SK-N-SH treated with all-trans-retinoic acid at 6 μM for 48 hours (cell line): ENCODE results near the gene LGI2.

Experiments used
- ATAC-seq: fragments of 200-7000 bp; cut with Tn5 transposase; 3 replicates; pipeline ENCODE4 v1.9.1; 2020; ENCODE audit warnings: mild to moderate bottlenecking, moderate library complexity
- ARNTL ChIP-seq: fragments of 450-650 bp; formaldehyde crosslinking; IDR thresholded peaks from 2 replicates; pipeline ENCODE4 v1.5.0; 2020; ENCODE audit warnings: low read depth, mild to moderate bottlenecking, moderate library complexity, borderline replicate concordance
- BACH2 ChIP-seq: fragments of 250-450 bp; sonication (Bioruptor Pico); IDR thresholded peaks from 2 replicates; pipeline ENCODE4 v1.9.0; 2021; ENCODE audit warnings: mild to moderate bottlenecking, borderline replicate concordance
- CREB5 ChIP-seq: fragments of 250-450 bp; sonication (Bioruptor Pico); IDR thresholded peaks from 2 replicates; pipeline ENCODE4 v1.5.1; 2020; ENCODE audit warnings: low read depth, mild to moderate bottlenecking, moderate library complexity
- CSDC2 ChIP-seq: fragments of 250-450 bp; sonication (Bioruptor Pico); IDR thresholded peaks from 2 replicates; pipeline ENCODE4 v1.5.0; 2020; ENCODE audit warnings: mild to moderate bottlenecking, moderate library complexity
- CSRNP3 ChIP-seq: fragments of 250-450 bp; sonication (Bioruptor Pico); IDR thresholded peaks from 2 replicates; pipeline ENCODE4 v1.5.1; 2021; ENCODE audit warnings: mild to moderate bottlenecking, moderate library complexity
- ESRRG ChIP-seq: fragments of 250-450 bp; sonication (Bioruptor Pico); IDR thresholded peaks from 2 replicates; pipeline ENCODE4 v1.6.1; 2021; ENCODE audit warnings: mild to moderate bottlenecking
- GLIS3 ChIP-seq: fragments of 250-450 bp; sonication (Bioruptor Pico); IDR thresholded peaks from 2 replicates; pipeline ENCODE4 v1.5.0; 2020; ENCODE audit warnings: mild to moderate bottlenecking, moderate library complexity
- ISL1 ChIP-seq: fragments of 250-450 bp; sonication (Bioruptor Pico); IDR thresholded peaks from 2 replicates; pipeline ENCODE4 v2.1.2; 2022; ENCODE audit warnings: mild to moderate bottlenecking, moderate library complexity
- OSR1 ChIP-seq: fragments of 250-450 bp; sonication (Bioruptor Pico); IDR thresholded peaks from 2 replicates; pipeline ENCODE4 v1.8.0; 2022; ENCODE audit warnings: moderate library complexity, mild to moderate bottlenecking, inconsistent platforms
- POU6F1 ChIP-seq: fragments of 250-450 bp; sonication (Bioruptor Pico); IDR thresholded peaks from 2 replicates; pipeline ENCODE4 v1.8.0; 2021; ENCODE audit warnings: low read depth, mild to moderate bottlenecking, moderate library complexity, borderline replicate concordance
- PPARA ChIP-seq: fragments of 250-450 bp; sonication (Bioruptor Pico); IDR thresholded peaks from 2 replicates; pipeline ENCODE4 v1.5.0; 2020; ENCODE audit warnings: mild to moderate bottlenecking, borderline replicate concordance
- RARB ChIP-seq: fragments of 250-450 bp; sonication (Bioruptor Pico); IDR thresholded peaks from 2 replicates; pipeline ENCODE4 v1.8.0; 2021; ENCODE audit warnings: mild to moderate bottlenecking, moderate library complexity
- SNAI2 ChIP-seq: fragments of 250-450 bp; sonication (Bioruptor Pico); IDR thresholded peaks from 2 replicates; pipeline ENCODE4 v1.5.0; 2020; ENCODE audit warnings: mild to moderate bottlenecking, moderate library complexity
- TOX ChIP-seq: fragments of 250-450 bp; sonication (Bioruptor Pico); IDR thresholded peaks from 2 replicates; pipeline ENCODE4 v1.8.0; 2021; ENCODE audit warnings: mild to moderate bottlenecking, moderate library complexity, borderline replicate concordance
- TSHZ2 ChIP-seq: fragments of 250-450 bp; sonication (Bioruptor Pico); IDR thresholded peaks from 2 replicates; pipeline ENCODE4 v1.5.0; 2020; ENCODE audit warnings: mild to moderate bottlenecking, moderate library complexity
- ZC3H10 ChIP-seq: fragments of 250-450 bp; sonication (Bioruptor Pico); IDR thresholded peaks from 2 replicates; pipeline ENCODE4 v1.5.1; 2021; ENCODE audit warnings: mild to moderate bottlenecking, moderate library complexity
- ZFP3 ChIP-seq: fragments of 250-450 bp; sonication (Bioruptor Pico); IDR thresholded peaks from 2 replicates; pipeline ENCODE4 v1.5.0; 2020; ENCODE audit warnings: mild to moderate bottlenecking, moderate library complexity
- ZFP30 ChIP-seq: fragments of 450-650 bp; formaldehyde crosslinking; IDR thresholded peaks from 2 replicates; pipeline ENCODE4 v1.5.0; 2022; ENCODE audit warnings: mild to moderate bottlenecking, moderate library complexity
- ZNF565 ChIP-seq: fragments of 450-650 bp; formaldehyde crosslinking; conservative IDR thresholded peaks from 2 replicates; pipeline ENCODE4 v1.5.0; 2020; ENCODE audit warnings: low read depth, mild to moderate bottlenecking, moderate library complexity
- ZNF70 ChIP-seq: fragments of 450-650 bp; formaldehyde crosslinking; IDR thresholded peaks from 2 replicates; pipeline ENCODE4 v1.5.0; 2020; ENCODE audit warnings: mild to moderate bottlenecking, moderate library complexity
- ZNF8 ChIP-seq: fragments of 450-650 bp; formaldehyde crosslinking; IDR thresholded peaks from 2 replicates; pipeline ENCODE4 v1.5.0; 2020; ENCODE audit warnings: mild to moderate bottlenecking, moderate library complexity

Gene LGI2

GRCh38 chr4:25029479-25030276, 1.1 kb downstream of the LGI2 start:
- ATAC-seq = no peak
- TF ChIP-seq SNAI2 (CRISPR knock-in tag) = no peak
- no peak for TF ChIP-seq BACH2 (CRISPR knock-in tag)
- no peak for TF ChIP-seq TSHZ2 (CRISPR knock-in tag)
- no peak for TF ChIP-seq ZNF8
- no peak for TF ChIP-seq GLIS3
- no peak for TF ChIP-seq ZC3H10
- no peak for TF ChIP-seq TOX (CRISPR knock-in tag)
- TF ChIP-seq CSRNP3 (CRISPR knock-in tag) = no peak
- no peak for TF ChIP-seq ZFP3 (CRISPR knock-in tag)
- TF ChIP-seq OSR1 (CRISPR knock-in tag) = no peak

GRCh38 chr4:25028851-25029250, 1.9 kb downstream of the LGI2 start:
- no peak for ATAC-seq
- TF ChIP-seq GLIS3 (no peak), BACH2 (CRISPR knock-in tag) (no peak), ISL1 (CRISPR knock-in tag) (no peak), ZNF8 (no peak), POU6F1 (no peak), PPARA (CRISPR knock-in tag) (no peak), ZFP3 (CRISPR knock-in tag) (no peak), TOX (CRISPR knock-in tag) (no peak), SNAI2 (CRISPR knock-in tag) (no peak), CREB5 (CRISPR knock-in tag) (no peak), CSDC2 (CRISPR knock-in tag) (no peak), ZNF565 (CRISPR knock-in tag) (no peak), CSRNP3 (CRISPR knock-in tag) (no peak), RARB (CRISPR knock-in tag) (no peak), ZFP30 (CRISPR knock-in tag) (no peak), ZC3H10 (no peak), TSHZ2 (CRISPR knock-in tag) (no peak), ESRRG (CRISPR knock-in tag) (no peak), ZNF70 (CRISPR knock-in tag) (no peak), ARNTL (no peak)
- TF ChIP-seq, all 23 proteins: peak for 0
